NT2/D1 (cell line): Measurements from ENCODE around the gene LINGO1.

Experiments used
- SUZ12 ChIP-seq: IDR thresholded peaks from 2 replicates; pipeline ENCODE4 v1.6.1; 2011; ENCODE audit not compliant: insufficient read length, insufficient read depth; ENCODE audit errors: extremely low read depth
- YY1 ChIP-seq: IDR thresholded peaks from 2 replicates; pipeline ENCODE4 v1.6.1; 2011; ENCODE audit not compliant: insufficient read length, insufficient read depth
- ZNF274 ChIP-seq: IDR thresholded peaks from 2 replicates; pipeline ENCODE4 v1.6.1; 2011; ENCODE audit warnings: mild to moderate bottlenecking, low read depth, low read length

- TF ChIP-seq YY1 (no peak), SUZ12 (no peak), ZNF274 (no peak)
Measured at GRCh38 chr15:77597804-77598453, 34.8 kb downstream of the LINGO1 start.
